Lung (tissue), 10 donors: ENCODE measurements around the gene CTAG1B. TPM values are rescaled to one million over a fixed set of nuclear protein-coding genes. Genes with fewer than 3 reads are reported as not detected.
"Not testable (repeated sequence)": the region's sequence is repeated elsewhere in the genome, so short reads cannot be mapped to it uniquely, and the experiment has no call there.

Experiments used
- ATAC-seq: fragments of 200-7000 bp; cut with Tn5 transposase; one replicate; pipeline ENCODE4 v1.9.1; 2020; ENCODE audit warnings: moderate number of reproducible peaks; ENCODE audit not compliant: insufficient read depth, low FRiP score
- DNase-seq, 3 donors: peaks; one replicate each; pipeline ENCODE4 v3.0.0-alpha.2; 2013 to 2017
- H3K27ac ChIP-seq, 2 donors: one replicate each; pipeline ENCODE4 v1.5.1; 2013; ENCODE audit warnings: mild to moderate bottlenecking in 2 of 2, moderate library complexity in 2 of 2, control low read depth in 1 of 2, inconsistent platforms in 1 of 2, low read depth in 1 of 2, low read length in 1 of 2
- H3K27me3 ChIP-seq, 3 donors: one replicate each; pipeline ENCODE4 v1.5.1; 2013; ENCODE audit warnings: low read length in 2 of 3; ENCODE audit not compliant: control insufficient read depth in 3 of 3, insufficient read depth in 3 of 3
- H3K36me3 ChIP-seq, 4 donors: one replicate each; pipeline ENCODE4 v1.5.1; 2013; ENCODE audit warnings: low read length in 4 of 4, mild to moderate bottlenecking in 1 of 4, moderate library complexity in 1 of 4; ENCODE audit not compliant: control insufficient read depth in 4 of 4, insufficient read depth in 4 of 4
- H3K4me1 ChIP-seq, 5 donors: one replicate each; pipeline ENCODE4 v1.5.1; 2013; ENCODE audit warnings: low read length in 5 of 5, mild to moderate bottlenecking in 2 of 5, moderate library complexity in 1 of 5; ENCODE audit not compliant: control insufficient read depth in 5 of 5, insufficient read depth in 5 of 5
- H3K4me3 ChIP-seq: one replicate; pipeline ENCODE4 v1.5.1; 2013; ENCODE audit warnings: mild to moderate bottlenecking, control low read depth, moderate library complexity
- H3K9ac ChIP-seq, 2 donors: one replicate each; pipeline ENCODE4 v1.5.1; 2013; ENCODE audit warnings: low read length in 2 of 2, control low read depth in 1 of 2; ENCODE audit not compliant: insufficient read depth in 1 of 2
- H3K9me3 ChIP-seq, 4 donors: one replicate each; pipeline ENCODE4 v1.5.1; 2013; ENCODE audit warnings: low read length in 3 of 4, mild to moderate bottlenecking in 1 of 4, moderate library complexity in 1 of 4; ENCODE audit not compliant: control insufficient read depth in 4 of 4, insufficient read depth in 3 of 4
- WGBS, 2 donors: extraction: QIAGEN DNeasy Blood & Tissue Kit; methylation state at CpG; one replicate each; pipeline ENCODE4 v1.1.7; 2013; 5-methylcytosine and 5-hydroxymethylcytosine counted together
- polyA plus RNA-seq, 2 donors: library from polyadenylated mRNA; stranded (reverse); fragments of 200-250 nt; gene quantifications; one replicate each; pipeline ENCODE4 v1.2.1, GENCODE V29; 2013
- total RNA-seq, 2 donors: library from RNA; depleted of rRNA in 1 of 2; stranded (reverse); fragments of >200 nt in 1 of 2; gene quantifications; one replicate each; pipeline ENCODE4 v1.2.1, GENCODE V29; 2014 to 2021
- donor health status: Bipolar disorder and iron deficiency.
- donor health status: healthy.
- donor health status: DM: yes; HTN: yes; CAD: no.

Gene CTAG1B
- total and polyA plus RNA-seq, 4 donors: not detected

- H3K36me3 ChIP-seq, H3K4me3 ChIP-seq, ATAC-seq, H3K27ac ChIP-seq, H3K27me3 ChIP-seq, H3K9ac ChIP-seq, DNase-seq, H3K4me1 ChIP-seq, H3K9me3 ChIP-seq: not testable (repeated sequence)
- no CpG with 5 or more reads among the region's 11 CpGs for WGBS, 2 donors
Measured at GRCh38 chrX:154630949-154631348, 11.9 kb upstream of the CTAG1B start.

- no CpG with 5 or more reads among the region's 5 CpGs for WGBS, 2 donors
Measured at GRCh38 chrX:154628960-154629359, 9.9 kb upstream of the CTAG1B start.

GRCh38 chrX:154620767-154621414 is 1.8 kb upstream of the CTAG1B start:
- H3K27me3 ChIP-seq, H3K4me1 ChIP-seq, ATAC-seq, H3K36me3 ChIP-seq, DNase-seq, H3K27ac ChIP-seq, H3K9me3 ChIP-seq, H3K4me3 ChIP-seq, H3K9ac ChIP-seq: not testable (repeated sequence)
- WGBS, 2 donors: 25 to 33% methylated on average over 1 to 3 of the region's 11 CpGs

More at GRCh38 chrX:154628960-154629359, 9.9 kb upstream of the CTAG1B start:
- DNase-seq, H3K4me1 ChIP-seq, H3K4me3 ChIP-seq, H3K27ac ChIP-seq, H3K27me3 ChIP-seq, ATAC-seq, H3K9ac ChIP-seq, H3K9me3 ChIP-seq, H3K36me3 ChIP-seq: not testable (repeated sequence)

- 7 to 33% methylated on average over 4 to 5 of the region's 12 CpGs for WGBS, 2 donors
Measured at GRCh38 chrX:154613586-154613985, 5.5 kb downstream of the CTAG1B start.

GRCh38 chrX:154611146-154611545 is 7.9 kb downstream of the CTAG1B start:
- not testable (repeated sequence) for H3K9me3 ChIP-seq, H3K27me3 ChIP-seq

More at GRCh38 chrX:154613586-154613985, 5.5 kb downstream of the CTAG1B start:
- H3K4me1 ChIP-seq, DNase-seq, H3K9me3 ChIP-seq, H3K4me3 ChIP-seq, ATAC-seq, H3K36me3 ChIP-seq, H3K27ac ChIP-seq, H3K27me3 ChIP-seq, H3K9ac ChIP-seq: not testable (repeated sequence)

DNA sequence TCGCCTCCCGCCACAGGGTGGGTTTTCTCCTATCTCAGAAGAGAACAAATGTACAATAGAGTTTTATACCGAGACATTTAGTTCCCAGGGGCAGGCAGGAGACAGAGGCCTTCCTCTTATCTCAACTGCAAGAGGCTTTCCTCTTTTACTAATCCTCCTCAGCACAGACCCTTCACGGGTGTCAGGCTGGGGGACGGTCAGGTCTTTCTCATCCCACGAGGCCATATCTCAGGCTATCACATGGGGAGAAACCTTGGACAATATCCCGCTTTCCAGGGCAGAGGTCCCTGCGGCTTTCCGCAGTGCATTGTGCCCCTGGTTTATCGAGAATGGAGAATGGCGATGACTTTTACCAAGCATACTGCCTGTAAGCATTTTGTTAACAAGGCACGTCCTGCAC is 10.3 kb downstream of the CTAG1B start:
- H3K27me3 ChIP-seq, H3K9ac ChIP-seq, H3K36me3 ChIP-seq, H3K27ac ChIP-seq, H3K9me3 ChIP-seq, H3K4me3 ChIP-seq, ATAC-seq, DNase-seq, H3K4me1 ChIP-seq: not testable (repeated sequence)
- WGBS, 2 donors: 77 to 80% methylated on average over 12 of the region's 12 CpGs

More at GRCh38 chrX:154611146-154611545, 7.9 kb downstream of the CTAG1B start:
- not testable (repeated sequence) for H3K36me3 ChIP-seq, H3K4me3 ChIP-seq, ATAC-seq, H3K27ac ChIP-seq, H3K9ac ChIP-seq, DNase-seq, H3K4me1 ChIP-seq
- WGBS, 2 donors: 88 to 91% methylated on average over 12 of the region's 12 CpGs

DNA sequence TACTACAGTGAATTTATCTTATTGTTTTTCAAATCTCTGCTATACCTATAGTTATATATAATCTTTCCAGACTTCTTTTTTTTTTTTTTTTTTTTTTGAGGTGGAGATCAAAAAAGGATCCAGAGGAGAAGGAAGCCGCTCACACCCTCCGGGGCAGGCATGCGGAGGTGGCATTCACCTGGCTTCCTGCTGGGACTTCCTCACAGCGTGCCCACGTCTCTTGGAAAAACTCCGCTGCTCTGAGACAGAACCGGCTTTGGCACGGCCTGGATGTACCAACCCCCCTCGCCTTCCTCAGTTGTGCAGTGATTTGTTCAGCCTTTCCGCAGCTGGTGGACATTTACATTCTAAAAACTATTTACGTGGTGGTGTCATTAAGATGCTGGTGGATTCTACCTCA is 11.1 kb downstream of the CTAG1B start:
- H3K36me3 ChIP-seq, H3K9me3 ChIP-seq, ATAC-seq, H3K27ac ChIP-seq, H3K27me3 ChIP-seq, H3K4me1 ChIP-seq, DNase-seq, H3K9ac ChIP-seq, H3K4me3 ChIP-seq: not testable (repeated sequence)
- WGBS, 2 donors: 79 to 94% methylated on average over 9 to 11 of the region's 11 CpGs
